ENCODE data around the gene DRAXIN. TPM values are rescaled to one million over a fixed set of nuclear protein-coding genes. Genes with fewer than 3 reads are reported as not detected.

DRAXIN gene
- total RNA-seq, 1 donor from 2014 or later = not detected

DNA sequence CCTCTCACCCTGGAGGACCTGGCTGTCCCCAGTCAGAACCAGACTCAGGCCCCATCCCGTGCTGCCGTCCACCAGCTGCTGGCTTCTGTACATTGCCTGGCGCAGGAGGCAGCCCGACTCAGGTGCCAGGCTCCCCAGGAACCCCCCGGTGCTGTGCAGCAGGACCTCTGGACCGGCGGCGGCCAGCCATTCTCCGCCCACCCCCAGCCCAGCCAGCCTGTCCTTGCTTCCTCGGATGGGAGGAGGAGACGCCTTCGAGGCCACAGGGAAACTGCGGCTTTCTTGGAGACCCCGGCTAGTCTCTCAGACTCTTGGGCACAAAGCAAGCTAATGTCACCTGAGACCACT, 74.9 kb downstream of the DRAXIN start:
- H3K9me3 Mint-ChIP-seq = no peaks in the 10 kb centered on the region
- peaks cover 3% of the 10 kb centered on the region for H3K4me1 Mint-ChIP-seq
- H3K27ac Mint-ChIP-seq = no peak overlapping the region
- H3K36me3 Mint-ChIP-seq (ENCODE audit: low read depth) = no peaks in the 10 kb centered on the region
- H3K27me3 Mint-ChIP-seq = peaks cover 17% of the 10 kb centered on the region
- H3K4me3 Mint-ChIP-seq = no peak overlapping the region
- DNase-seq = no peak
- intact Hi-C loops (cut with micrococcal nuclease) = no loop called here

- intact Hi-C loops (cut with micrococcal nuclease) = no loop called here
- Mint-ChIP-seq H3K27ac (no peak overlapping the region), H3K4me1 (no peaks in the 10 kb centered on the region), H3K27me3 (peaks cover 4% of the 10 kb centered on the region), H3K9me3 (no peaks in the 10 kb centered on the region), H3K4me3 (no peak overlapping the region), H3K36me3 (ENCODE audit: low read depth) (no peaks in the 10 kb centered on the region)
- no peak for DNase-seq
Measured at GRCh38 chr1:11767922-11768704, 76.6 kb downstream of the DRAXIN start.

DNA sequence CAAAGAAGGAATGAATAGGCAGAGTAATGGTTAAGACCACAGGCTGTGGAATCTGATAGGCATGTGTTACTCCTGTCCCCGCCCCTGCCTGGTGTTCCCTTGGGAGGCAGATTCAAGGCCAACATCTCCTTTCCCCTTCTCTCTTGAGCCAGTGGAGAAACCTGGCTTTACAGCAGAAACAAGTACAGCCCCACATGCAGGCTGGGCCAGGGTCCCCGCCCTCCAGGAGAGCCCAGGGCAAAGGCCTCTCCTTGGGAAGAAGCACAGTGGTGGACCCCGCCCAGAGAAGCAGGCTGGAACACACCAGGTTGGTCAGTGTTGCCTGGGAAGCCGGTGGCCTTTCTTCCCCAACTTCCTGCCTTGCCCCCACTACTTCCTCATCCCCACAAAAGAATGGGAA, 77.3 kb downstream of the DRAXIN start:
- Mint-ChIP-seq H3K27me3 (no peaks in the 10 kb centered on the region), H3K4me3 (no peak overlapping the region), H3K36me3 (ENCODE audit: low read depth) (no peaks in the 10 kb centered on the region), H3K4me1 (no peaks in the 10 kb centered on the region), H3K27ac (no peak overlapping the region), H3K9me3 (no peaks in the 10 kb centered on the region)
- intact Hi-C loops (cut with micrococcal nuclease) = no loop called here
- DNase-seq = no peak

DNA sequence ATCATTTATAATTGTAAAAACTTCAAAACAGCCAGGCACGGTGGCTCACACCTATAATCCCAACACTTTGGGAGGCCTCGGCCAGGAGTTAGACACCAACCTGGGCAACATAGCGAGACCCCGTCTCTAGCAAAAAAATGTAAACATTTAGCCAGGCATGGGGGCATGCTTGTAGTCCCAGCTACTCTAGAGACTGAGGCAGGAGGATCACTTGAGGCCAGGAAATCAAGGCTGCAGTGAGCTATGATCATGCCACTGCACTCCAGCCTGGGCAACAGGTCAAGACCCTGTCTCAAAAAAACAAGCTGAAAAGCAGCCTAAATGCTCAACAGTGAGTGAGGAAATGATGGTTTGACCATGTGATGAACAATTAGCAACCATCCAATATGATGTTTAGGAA, 77.8 kb downstream of the DRAXIN start:
- Mint-ChIP-seq H3K9me3 (no peaks in the 10 kb centered on the region), H3K36me3 (ENCODE audit: low read depth) (no peaks in the 10 kb centered on the region), H3K27ac (no peak overlapping the region), H3K4me1 (no peaks in the 10 kb centered on the region), H3K27me3 (no peaks in the 10 kb centered on the region), H3K4me3 (no peak overlapping the region)
- intact Hi-C loops (cut with micrococcal nuclease) = no loop called here
- DNase-seq = no peak

- H3K27me3 Mint-ChIP-seq = no peaks in the 10 kb centered on the region
- intact Hi-C loops (cut with micrococcal nuclease) = no loop called here
- no peaks in the 10 kb centered on the region for H3K4me1 Mint-ChIP-seq
- H3K4me3 Mint-ChIP-seq = no peak overlapping the region
- H3K9me3 Mint-ChIP-seq = no peaks in the 10 kb centered on the region
- no peak overlapping the region for H3K27ac Mint-ChIP-seq
- DNase-seq = no peak
- no peaks in the 10 kb centered on the region for H3K36me3 Mint-ChIP-seq (ENCODE audit: low read depth)
Measured at GRCh38 chr1:11770011-11770410, 78.5 kb downstream of the DRAXIN start.

- Mint-ChIP-seq H3K4me3 (no peak overlapping the region), H3K9me3 (no peaks in the 10 kb centered on the region), H3K4me1 (no peaks in the 10 kb centered on the region), H3K36me3 (ENCODE audit: low read depth) (no peaks in the 10 kb centered on the region), H3K27me3 (no peaks in the 10 kb centered on the region), H3K27ac (no peak overlapping the region)
- no peak for DNase-seq
- intact Hi-C loops (cut with micrococcal nuclease) = no loop called here
Measured at GRCh38 chr1:11771481-11772043, 80.1 kb downstream of the DRAXIN start.

- Mint-ChIP-seq H3K4me3 (no peak overlapping the region), H3K4me1 (no peaks in the 10 kb centered on the region), H3K27ac (no peak overlapping the region), H3K27me3 (no peaks in the 10 kb centered on the region), H3K36me3 (ENCODE audit: low read depth) (no peaks in the 10 kb centered on the region), H3K9me3 (no peaks in the 10 kb centered on the region)
- intact Hi-C loops (cut with micrococcal nuclease) = no loop called here
- DNase-seq = no peak
Measured at GRCh38 chr1:11772458-11772857, 80.9 kb downstream of the DRAXIN start.

DNA sequence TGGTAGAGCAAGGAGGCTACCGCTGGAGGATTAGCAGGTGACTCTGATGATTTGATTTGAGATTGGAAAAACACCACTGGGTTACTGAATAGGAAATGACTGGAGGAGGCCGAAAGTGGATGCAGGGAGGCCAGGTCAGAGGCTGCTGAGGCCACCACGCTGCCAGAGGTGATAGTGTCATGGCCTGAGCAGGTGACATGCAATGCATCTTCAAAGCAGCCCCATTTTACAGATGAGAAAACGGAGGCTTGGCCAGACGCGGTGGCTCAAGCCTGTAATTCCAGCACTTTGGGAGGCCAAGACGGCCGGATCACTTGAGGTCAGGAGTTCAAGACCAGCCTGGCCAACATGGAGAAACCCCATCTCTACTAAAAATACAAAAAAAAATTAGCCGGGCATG, 83.2 kb downstream of the DRAXIN start:
- Mint-ChIP-seq H3K36me3 (ENCODE audit: low read depth) (no peaks in the 10 kb centered on the region), H3K4me3 (no peak overlapping the region), H3K9me3 (no peaks in the 10 kb centered on the region), H3K4me1 (no peaks in the 10 kb centered on the region), H3K27me3 (no peaks in the 10 kb centered on the region), H3K27ac (no peak overlapping the region)
- intact Hi-C loops (cut with micrococcal nuclease) = no loop called here
- DNase-seq = no peak

Other genes starting within 250 kb of the DRAXIN start
- gene DISP3, start 212.6 kb upstream of the DRAXIN start, total RNA-seq = 0.23 and 0.31 TPM in 2 replicates
- gene FBXO2, start 37.3 kb upstream of the DRAXIN start, total RNA-seq = 0.76 and 1.0 TPM in 2 replicates
- 20.6 and 25.4 TPM in 2 replicates for gene FBXO44, start 36.8 kb upstream of the DRAXIN start, total RNA-seq
- 17.3 and 17.8 TPM in 2 replicates for gene FBXO6, start 27.5 kb upstream of the DRAXIN start, total RNA-seq
- 80.1 and 81.5 TPM in 2 replicates for gene MAD2L2, start 10.6 kb upstream of the DRAXIN start, total RNA-seq
- gene AGTRAP, start 44.4 kb downstream of the DRAXIN start, total RNA-seq = 13.1 and 14.0 TPM in 2 replicates
- gene C1orf167, start 70.5 kb downstream of the DRAXIN start, total RNA-seq = not detected in 2 replicates
- 15.6 and 18.4 TPM in 2 replicates for gene MTHFR, start 114.3 kb downstream of the DRAXIN start, total RNA-seq
- 12.7 and 15.2 TPM in 2 replicates for gene CLCN6, start 114.5 kb downstream of the DRAXIN start, total RNA-seq
- gene NPPA, start 156.1 kb downstream of the DRAXIN start, total RNA-seq = not detected in 2 replicates
- gene NPPB, start 167.2 kb downstream of the DRAXIN start, total RNA-seq = not detected in 2 replicates
- 34.1 and 36.5 TPM in 2 replicates for gene KIAA2013, start 234.7 kb downstream of the DRAXIN start, total RNA-seq
- gene PLOD1, start 243.0 kb downstream of the DRAXIN start, total RNA-seq = 40.3 and 40.6 TPM in 2 replicates

All from activated CD4-positive, alpha-beta T cell treated with anti-CD3 and anti-CD28 coated beads, Interleukin-2, amount 10 ng/mL, durations not matched to agents 24 days and 14 days (primary cell).